GM21576 (cell line): ENCODE data around the gene FUT6.
"Not testable (repeated sequence)": the region's sequence is repeated elsewhere in the genome, so short reads cannot be mapped to it uniquely, and the experiment has no call there.

Experiments
- ATAC-seq: cut with Tn5 transposase; IDR thresholded peaks from one replicate; pipeline ENCODE4 v1.9.1; 2021; ENCODE audit warnings: mild to moderate bottlenecking, moderate library complexity; ENCODE audit not compliant: unreplicated experiment

FUT6 gene, protein sequence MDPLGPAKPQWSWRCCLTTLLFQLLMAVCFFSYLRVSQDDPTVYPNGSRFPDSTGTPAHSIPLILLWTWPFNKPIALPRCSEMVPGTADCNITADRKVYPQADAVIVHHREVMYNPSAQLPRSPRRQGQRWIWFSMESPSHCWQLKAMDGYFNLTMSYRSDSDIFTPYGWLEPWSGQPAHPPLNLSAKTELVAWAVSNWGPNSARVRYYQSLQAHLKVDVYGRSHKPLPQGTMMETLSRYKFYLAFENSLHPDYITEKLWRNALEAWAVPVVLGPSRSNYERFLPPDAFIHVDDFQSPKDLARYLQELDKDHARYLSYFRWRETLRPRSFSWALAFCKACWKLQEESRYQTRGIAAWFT

DNA sequence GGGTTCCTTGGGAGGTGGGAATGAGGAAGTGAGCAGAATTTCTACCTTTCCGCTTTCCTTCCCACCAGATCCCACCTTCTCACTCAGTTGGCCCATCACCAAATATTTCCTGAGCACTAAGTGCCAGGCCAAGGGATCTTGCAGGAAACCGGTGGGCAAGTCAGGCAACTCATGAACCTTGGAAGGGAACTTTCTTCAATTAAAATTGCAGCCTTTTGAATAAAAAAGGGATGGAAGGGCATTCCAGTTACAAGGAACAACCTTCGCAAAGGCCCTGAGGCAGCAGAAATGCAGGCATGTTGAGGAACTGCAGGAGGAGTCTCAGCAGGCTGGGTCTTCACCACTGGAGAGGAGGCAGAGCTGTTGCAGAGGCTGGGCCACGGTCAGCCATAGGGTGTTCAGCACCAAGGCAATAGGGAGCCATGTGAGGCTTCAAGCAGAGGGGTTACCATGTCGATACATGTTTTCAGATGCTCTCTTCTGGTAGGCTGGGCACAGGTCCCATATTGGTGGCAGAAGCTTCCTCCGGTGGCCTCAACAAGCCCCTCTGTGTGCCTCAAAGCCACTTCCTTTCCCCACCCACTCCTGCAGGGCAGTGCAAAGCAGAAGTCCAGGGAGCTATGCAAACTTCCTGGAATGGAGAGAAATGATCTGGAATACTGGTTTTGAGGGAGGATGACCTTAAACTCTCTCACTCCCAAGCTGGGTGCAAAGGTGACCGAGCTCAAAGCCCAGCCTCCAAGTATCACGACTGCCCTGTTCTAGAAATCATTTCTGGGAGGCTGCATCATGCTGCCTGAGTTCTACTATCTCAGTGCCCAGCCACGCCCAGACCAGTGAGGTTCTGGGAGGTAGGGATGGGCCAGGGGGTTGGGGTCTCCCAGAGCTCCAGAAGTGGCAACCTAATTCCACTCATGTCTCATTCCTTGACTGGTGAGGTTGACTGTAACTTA lies at the start of gene FUT6:
Gene FUT6, minus strand, starts transcription at position 638 of the 953 bp plus-strand sequence. CDS start 7,135 bp downstream, outside the sequence.
- ATAC-seq, result no peak

- ATAC-seq, result not testable (repeated sequence)
Observed at GRCh38 chr19:5884065-5884811, 44.7 kb upstream of the FUT6 start.

- not testable (repeated sequence) for ATAC-seq
Observed at GRCh38 chr19:5883157-5883873, 43.8 kb upstream of the FUT6 start.

- ATAC-seq, result no peak
Observed at GRCh38 chr19:5882421-5882968, 43.0 kb upstream of the FUT6 start.

GRCh38 chr19:5881543-5882299 lies 42.2 kb upstream of the FUT6 start:
- ATAC-seq, result no peak

DNA sequence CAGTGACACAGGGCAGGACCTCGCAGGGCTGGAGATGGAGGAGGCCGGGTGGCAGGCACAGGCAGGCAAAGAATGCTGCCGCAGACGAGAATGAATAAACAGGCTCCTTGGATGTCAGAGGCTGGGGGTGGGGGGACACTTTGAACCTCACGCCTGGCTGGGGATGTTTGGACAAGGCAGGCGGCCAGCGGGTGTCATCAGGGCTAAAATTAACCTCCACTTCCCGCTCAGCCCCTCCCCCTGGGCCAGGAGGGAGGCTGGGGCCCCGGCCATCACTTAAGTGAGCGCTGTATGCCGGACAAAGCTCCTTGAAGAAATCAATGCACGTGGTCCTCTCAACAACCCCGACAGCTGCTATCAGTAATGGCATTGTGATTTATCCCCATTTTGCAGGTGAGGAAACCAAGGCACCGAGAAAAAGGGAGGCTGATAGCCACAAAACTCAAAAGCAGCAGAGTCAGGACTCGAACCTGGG lies 41.1 kb upstream of the FUT6 start:
- no peak for ATAC-seq

GRCh38 chr19:5880196-5880595 lies 40.7 kb upstream of the FUT6 start:
- ATAC-seq, result no peak

- ATAC-seq, result no peak
Observed at GRCh38 chr19:5877882-5878281, 38.4 kb upstream of the FUT6 start.

DNA sequence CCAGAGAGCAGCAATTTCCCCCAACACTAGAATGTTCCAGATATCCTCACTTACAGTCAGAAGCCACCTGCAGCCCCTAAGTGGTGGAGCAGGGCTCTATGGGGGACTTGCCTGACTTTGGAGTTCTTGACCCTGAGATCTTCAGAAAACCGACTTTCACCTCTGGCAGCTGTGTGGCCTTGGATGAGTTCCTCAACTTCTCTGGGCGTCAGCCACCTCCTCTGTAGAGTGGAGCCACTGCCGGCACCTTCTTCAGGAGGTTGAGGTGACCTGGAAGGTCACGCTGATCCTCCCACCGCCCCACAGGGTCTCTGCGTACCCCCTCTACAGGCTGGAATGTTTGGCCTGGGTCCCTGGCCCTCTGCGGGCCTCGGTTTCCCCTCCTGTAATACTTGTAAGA lies 37.9 kb upstream of the FUT6 start:
- no peak for ATAC-seq

DNA sequence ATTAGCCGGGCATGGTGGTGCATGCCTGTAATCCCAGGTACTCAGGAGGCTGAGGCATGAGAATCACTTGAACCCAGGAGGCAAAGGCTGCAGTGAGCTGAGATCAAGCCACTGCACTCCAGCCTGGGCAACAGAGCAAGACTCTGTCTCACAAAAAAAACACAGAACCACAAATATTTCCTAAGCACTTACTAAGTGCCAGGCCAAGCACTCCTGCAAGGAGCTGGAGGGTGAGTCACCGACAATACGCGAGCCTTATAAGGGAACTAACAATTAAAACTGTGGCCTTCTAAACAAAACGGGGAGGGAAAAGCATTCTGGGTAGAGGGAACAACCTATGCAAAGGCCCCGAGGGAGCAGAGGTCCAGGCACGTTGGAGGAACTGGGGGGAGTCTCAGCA lies 35.0 kb upstream of the FUT6 start:
- not testable (repeated sequence) for ATAC-seq

GRCh38 chr19:5873617-5874199 lies 34.2 kb upstream of the FUT6 start:
- ATAC-seq, result no peak

DNA sequence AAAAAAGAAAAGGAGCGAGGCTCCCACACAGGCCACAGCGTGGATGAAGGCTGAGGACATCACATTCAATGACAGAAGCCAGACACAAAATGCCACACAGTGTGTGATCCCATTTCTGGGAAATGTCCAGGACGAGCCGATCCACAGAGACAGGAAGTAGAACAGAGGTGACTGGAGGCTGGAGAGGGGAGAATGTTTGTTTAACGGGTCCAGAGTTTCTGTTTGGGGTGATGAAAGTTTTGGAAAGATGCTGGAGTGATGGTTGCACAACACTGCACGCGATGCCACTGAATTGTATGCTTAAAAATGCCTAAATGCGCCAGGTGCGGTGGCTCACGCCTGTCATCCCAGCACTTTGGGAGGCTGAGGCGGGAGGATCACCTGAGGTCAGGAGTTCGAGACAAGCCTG lies 31.5 kb upstream of the FUT6 start:
- no peak for ATAC-seq

- ATAC-seq, result no peak
Observed at GRCh38 chr19:5867201-5868136, 28.0 kb upstream of the FUT6 start.

DNA sequence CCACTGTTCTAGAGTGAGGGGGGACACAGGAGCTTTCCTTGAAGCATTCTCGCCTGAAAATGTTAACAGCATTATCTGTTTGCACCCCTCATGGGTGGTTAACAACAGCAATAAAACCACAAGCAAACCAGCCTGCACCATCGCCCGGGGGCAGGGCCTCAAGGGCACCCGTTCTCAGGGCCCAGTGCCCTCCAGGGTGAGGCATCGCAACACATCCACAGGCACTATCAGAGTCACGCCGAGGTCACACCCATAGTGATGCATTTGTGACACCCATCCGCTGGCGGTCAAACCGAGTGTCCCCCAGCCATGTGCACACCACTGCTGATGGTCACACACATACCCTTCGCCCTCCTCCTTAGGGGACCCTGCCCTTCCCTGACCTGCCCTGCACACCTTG lies 26.3 kb upstream of the FUT6 start:
- ATAC-seq, result no peak

GRCh38 chr19:5864725-5865486 lies 25.4 kb upstream of the FUT6 start:
- ATAC-seq, result no peak

GRCh38 chr19:5864013-5864720 lies 24.7 kb upstream of the FUT6 start:
- no peak for ATAC-seq
